VCaP (cell line): ENCODE results near the gene POLA1.

Source experiments
- H3K27ac ChIP-seq: fragments of 450-650 bp; 2 replicates; pipeline ENCODE4 v1.5.1; 2017
- TF ChIP-seq, protein P1 (sequence below): fragments of 450-650 bp; conservative IDR thresholded peaks from 2 replicates; pipeline ENCODE4 v1.5.1; 2017; ENCODE audit warnings: mild to moderate bottlenecking, moderate library complexity

The POLA1 gene

DNA sequence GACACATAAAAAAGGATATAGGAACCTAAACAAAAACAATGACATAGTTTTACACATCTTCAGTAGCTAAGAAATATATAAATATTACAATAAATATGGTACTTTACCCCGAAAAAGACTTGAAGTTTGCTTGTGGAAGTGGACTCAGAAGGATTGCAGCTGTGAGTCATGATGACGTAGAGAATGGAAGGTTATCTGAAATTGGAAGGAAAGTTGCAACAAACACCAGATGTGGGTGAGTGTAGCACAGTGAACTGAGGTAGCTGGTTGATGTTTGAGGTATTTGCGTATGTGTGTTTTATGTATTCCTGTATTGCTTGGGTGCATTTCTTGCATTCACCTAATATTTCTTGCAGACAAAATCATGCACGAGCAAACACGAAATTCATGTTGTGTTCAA lies 209.1 kb downstream of the POLA1 start:
- no peak overlapping the region for H3K27ac ChIP-seq
- TF ChIP-seq, protein P1, sequence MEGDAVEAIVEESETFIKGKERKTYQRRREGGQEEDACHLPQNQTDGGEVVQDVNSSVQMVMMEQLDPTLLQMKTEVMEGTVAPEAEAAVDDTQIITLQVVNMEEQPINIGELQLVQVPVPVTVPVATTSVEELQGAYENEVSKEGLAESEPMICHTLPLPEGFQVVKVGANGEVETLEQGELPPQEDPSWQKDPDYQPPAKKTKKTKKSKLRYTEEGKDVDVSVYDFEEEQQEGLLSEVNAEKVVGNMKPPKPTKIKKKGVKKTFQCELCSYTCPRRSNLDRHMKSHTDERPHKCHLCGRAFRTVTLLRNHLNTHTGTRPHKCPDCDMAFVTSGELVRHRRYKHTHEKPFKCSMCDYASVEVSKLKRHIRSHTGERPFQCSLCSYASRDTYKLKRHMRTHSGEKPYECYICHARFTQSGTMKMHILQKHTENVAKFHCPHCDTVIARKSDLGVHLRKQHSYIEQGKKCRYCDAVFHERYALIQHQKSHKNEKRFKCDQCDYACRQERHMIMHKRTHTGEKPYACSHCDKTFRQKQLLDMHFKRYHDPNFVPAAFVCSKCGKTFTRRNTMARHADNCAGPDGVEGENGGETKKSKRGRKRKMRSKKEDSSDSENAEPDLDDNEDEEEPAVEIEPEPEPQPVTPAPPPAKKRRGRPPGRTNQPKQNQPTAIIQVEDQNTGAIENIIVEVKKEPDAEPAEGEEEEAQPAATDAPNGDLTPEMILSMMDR = no peak

DNA sequence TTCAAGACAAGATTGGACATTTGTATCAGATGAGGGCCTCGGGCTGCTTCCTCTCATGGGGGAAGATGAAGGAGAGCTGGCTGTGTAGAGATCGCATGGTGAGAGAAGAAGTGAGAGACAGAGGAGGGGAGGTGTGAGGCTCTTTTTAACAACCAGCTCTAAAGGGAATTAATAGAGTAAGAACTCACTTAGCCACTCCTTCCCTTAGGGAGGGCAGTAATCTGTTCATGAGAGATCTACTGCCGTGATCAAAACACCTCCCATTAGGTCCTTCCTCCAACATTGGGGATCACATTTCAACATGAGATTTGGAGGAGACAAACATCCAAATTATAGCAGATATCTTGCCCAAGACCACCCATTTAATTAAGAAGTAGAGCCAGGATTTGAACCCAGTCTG lies 225.0 kb downstream of the POLA1 start:
- no peak overlapping the region for H3K27ac ChIP-seq
- TF ChIP-seq, protein P1 = no peak

DNA sequence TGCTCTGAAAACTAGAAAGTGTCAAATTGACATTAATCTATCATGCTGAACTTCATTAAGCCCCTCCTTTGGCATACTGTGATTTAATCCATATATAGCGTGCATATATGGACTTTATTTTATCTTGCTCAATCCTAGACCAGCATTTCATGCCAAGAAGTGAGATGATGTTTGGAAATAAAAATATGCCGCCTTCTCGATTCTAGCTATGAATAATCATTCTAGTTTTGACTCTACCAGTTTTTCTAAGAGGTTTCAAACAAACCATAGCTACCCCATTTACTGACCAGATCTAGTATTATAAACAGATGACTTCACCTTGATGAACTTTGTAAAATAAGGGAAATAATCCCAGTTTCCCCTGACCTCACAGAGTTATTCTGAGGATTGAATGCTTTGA lies 227.1 kb downstream of the POLA1 start:
- TF ChIP-seq, protein P1 = no peak
- no peak overlapping the region for H3K27ac ChIP-seq

DNA sequence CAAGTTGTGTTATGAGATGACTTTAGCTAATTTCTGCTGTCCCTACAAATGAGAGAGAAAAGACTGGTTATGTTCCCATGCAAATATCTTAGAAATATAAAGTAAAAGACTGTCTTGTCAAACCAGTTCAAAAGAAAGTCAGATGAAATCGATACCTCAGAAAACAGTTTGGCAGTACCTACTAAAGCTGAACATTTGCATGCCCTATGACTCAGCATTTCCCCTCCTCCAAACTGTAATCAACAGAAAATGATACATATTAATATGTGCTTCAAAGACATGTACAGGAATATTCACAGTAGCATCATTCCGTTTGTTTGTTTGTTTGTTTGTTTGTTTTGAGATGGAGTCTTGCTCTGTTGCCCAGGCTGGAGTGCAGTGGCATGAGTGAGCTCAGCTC lies 231.7 kb downstream of the POLA1 start:
- TF ChIP-seq, protein P1 = no peak
- no peak overlapping the region for H3K27ac ChIP-seq

DNA sequence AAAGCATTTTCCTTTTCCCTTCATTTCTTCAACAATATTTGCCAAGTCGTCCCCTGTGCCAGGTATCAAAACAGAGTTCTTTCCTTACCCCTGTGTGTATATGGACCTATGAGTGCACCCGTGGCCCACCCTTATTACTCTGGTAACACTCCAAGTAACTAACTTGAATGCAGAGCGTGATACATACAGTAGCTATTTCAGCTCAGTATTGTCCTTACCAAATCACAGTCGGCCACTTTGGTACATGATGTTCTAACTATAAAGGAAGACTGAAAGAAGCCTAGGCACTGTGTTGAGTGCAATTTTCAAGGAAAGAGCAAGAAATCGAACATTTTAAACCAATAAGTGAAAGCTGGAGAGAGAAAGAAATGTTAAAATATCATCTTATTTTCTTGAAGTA lies 233.7 kb downstream of the POLA1 start:
- TF ChIP-seq, protein P1 = no peak
- H3K27ac ChIP-seq = no peak overlapping the region

GRCh38 chrX:24928114-24928513 lies 234.4 kb downstream of the POLA1 start:
- H3K27ac ChIP-seq = no peak overlapping the region
- TF ChIP-seq, protein P1 = no peak

- H3K27ac ChIP-seq = no peak overlapping the region
- TF ChIP-seq, protein P1 = no peak
Observed at GRCh38 chrX:24934279-24934678, 240.6 kb downstream of the POLA1 start.

GRCh38 chrX:24945009-24945408 lies 251.3 kb downstream of the POLA1 start:
- TF ChIP-seq, protein P1 = no peak

More at GRCh38 chrX:24945009-24945408, 251.3 kb downstream of the POLA1 start:
- no peak overlapping the region for H3K27ac ChIP-seq
